ENCODE results near the gene ZNF609.
A peak's percentile ranks its signal among the peaks of the same experiment; 100 is the strongest.

DNA sequence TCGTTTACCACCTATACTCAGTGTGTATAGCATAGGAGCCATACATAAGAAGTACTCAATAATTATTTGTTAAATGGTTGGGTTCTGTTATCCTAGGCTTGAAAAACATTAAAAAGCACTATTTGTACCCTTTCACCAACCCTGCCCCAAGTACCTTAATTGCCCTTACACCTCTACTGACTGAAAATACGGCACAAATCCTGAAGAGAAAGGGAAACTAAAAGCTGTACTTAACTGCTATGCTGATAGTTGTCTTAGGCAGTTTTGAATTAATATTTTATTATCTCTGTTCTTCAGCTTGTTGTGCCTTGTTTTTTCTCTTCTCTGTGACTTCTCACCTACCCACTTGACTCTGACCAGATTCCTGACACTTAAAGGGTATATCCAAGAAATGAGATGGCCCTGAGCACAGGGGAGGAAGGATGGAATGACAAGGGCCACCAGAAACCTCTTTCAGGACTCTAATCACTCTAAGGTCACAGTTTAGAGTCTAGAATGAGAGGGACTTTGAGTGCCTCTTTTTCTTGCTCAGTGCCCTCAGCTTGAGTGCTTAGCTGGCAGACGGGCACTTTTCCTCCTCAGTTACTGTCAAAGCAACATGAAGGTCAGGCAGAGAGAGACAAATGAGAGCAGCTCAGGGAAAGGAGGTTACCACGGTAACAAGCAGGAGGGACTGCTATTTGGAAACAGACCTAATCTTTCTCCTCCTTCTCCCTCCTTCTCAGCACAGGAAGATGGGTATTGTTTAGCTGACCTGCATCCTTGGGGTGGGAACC lies 136.5 kb downstream of the ZNF609 start:
- TF ChIP-seq RXRA (IDR thresholded peaks at IDR 0.05) (no peak), REST (IDR thresholded peaks at IDR 0.05) (no peak), CTCF (IDR thresholded peaks at IDR 0.05; ENCODE audit: low read depth, low read length, missing input control) (no peak), RAD21 (IDR thresholded peaks at IDR 0.05) (peak in 1 of 2 donors; percentile 15), ATF3 (IDR thresholded peaks at IDR 0.05) (no peak), TAF1 (conservative IDR thresholded peaks at IDR 0.05) (no peak), SP1 (IDR thresholded peaks at IDR 0.05) (no peak)

Measured in liver (tissue), 3 donors.